Measurements from ENCODE around the gene RASSF4.

GRCh38 chr10:44983895-44984278 is 24.3 kb downstream of the RASSF4 start:
- TF ChIP-seq, protein P1, sequence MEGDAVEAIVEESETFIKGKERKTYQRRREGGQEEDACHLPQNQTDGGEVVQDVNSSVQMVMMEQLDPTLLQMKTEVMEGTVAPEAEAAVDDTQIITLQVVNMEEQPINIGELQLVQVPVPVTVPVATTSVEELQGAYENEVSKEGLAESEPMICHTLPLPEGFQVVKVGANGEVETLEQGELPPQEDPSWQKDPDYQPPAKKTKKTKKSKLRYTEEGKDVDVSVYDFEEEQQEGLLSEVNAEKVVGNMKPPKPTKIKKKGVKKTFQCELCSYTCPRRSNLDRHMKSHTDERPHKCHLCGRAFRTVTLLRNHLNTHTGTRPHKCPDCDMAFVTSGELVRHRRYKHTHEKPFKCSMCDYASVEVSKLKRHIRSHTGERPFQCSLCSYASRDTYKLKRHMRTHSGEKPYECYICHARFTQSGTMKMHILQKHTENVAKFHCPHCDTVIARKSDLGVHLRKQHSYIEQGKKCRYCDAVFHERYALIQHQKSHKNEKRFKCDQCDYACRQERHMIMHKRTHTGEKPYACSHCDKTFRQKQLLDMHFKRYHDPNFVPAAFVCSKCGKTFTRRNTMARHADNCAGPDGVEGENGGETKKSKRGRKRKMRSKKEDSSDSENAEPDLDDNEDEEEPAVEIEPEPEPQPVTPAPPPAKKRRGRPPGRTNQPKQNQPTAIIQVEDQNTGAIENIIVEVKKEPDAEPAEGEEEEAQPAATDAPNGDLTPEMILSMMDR (IDR thresholded peaks at IDR 0.05; ENCODE audit: insufficient read depth, low read depth, low read length) = no peak
- no peak for TF ChIP-seq EZH2 (IDR thresholded peaks at IDR 0.05; ENCODE audit: insufficient read depth, low read length)

All from astrocyte (in vitro differentiated cells and primary cell).